ENCODE data around the gene PDE6H. TPM values are rescaled to one million over a fixed set of nuclear protein-coding genes. Genes with fewer than 3 reads are reported as not detected.

Gene PDE6H
- total and polyA plus RNA-seq, 2 of the 8 experiments (the other 6 are each of a cell fraction or from before 2014, with no cell fraction given): not detected

- H3K9me3 ChIP-seq (ENCODE audit: insufficient read depth in 2 of 2, low read depth in 1 of 2, low read length in 1 of 2): no peaks in the 10 kb centered on the region
- no peaks in the 10 kb centered on the region for H3K79me2 ChIP-seq (ENCODE audit: control insufficient read depth in 1 of 2, insufficient read depth in 2 of 2, low read length in 2 of 2)
- no peak overlapping the region for H2AFZ ChIP-seq (ENCODE audit: low read length)
- H3K27me3 ChIP-seq (replicated peaks in 1 of 4; ENCODE audit: control insufficient read depth in 3 of 4, extremely low read depth in 1 of 4, insufficient read depth in 3 of 4, low read length in 3 of 4): no peaks in the 10 kb centered on the region
- H3K4me2 ChIP-seq (ENCODE audit: insufficient read depth in 1 of 2, low read depth in 2 of 2, low read length in 2 of 2): no peak overlapping the region
- no peak overlapping the region for H3K4me3 ChIP-seq (ENCODE audit: extremely low read depth in 1 of 4, insufficient read depth in 2 of 4, low read depth in 3 of 4, low read length in 4 of 4)
- H3K9ac ChIP-seq (replicated peaks in 1 of 4; ENCODE audit: extremely low read depth in 1 of 4, low read depth in 3 of 4, low read length in 3 of 4): no peak overlapping the region
- no peak overlapping the region for H3K56ac ChIP-seq (replicated peaks; ENCODE audit: insufficient read length, low read depth, low read length)
- POLR2A ChIA-PET (ENCODE audit: partially characterized antibody): no interaction called here
- H3K4me1 ChIP-seq (replicated peaks in 1 of 4; ENCODE audit: control insufficient read depth in 3 of 4, insufficient read depth in 4 of 4, low read length in 3 of 4): no peaks in the 10 kb centered on the region
- no peak overlapping the region for H2BK20ac ChIP-seq (ENCODE audit: low read length)
- no peak overlapping the region for H2BK15ac ChIP-seq (ENCODE audit: low read length)
- no peaks in the 10 kb centered on the region for H4K20me1 ChIP-seq (replicated peaks in 1 of 2; ENCODE audit: control insufficient read depth in 1 of 2, insufficient read depth in 2 of 2, low read length in 2 of 2)
- no peak overlapping the region for H4K91ac ChIP-seq (replicated peaks; ENCODE audit: insufficient read length, low read length)
- no peak overlapping the region for H3K4ac ChIP-seq (replicated peaks; ENCODE audit: insufficient read length, low read depth, low read length)
- no peak overlapping the region for H2BK5ac ChIP-seq (ENCODE audit: low read depth, low read length)
- no peak overlapping the region for H3K14ac ChIP-seq (ENCODE audit: insufficient read length)
- DNase-seq (ENCODE audit: low read depth in 1 of 2, low spot score in 2 of 2) (no peak), FAIRE-seq (no peak)
- no peak overlapping the region for H3K27ac ChIP-seq (ENCODE audit: low read depth, low read length)
- H3K18ac ChIP-seq (ENCODE audit: extremely low read depth, low read length): no peak overlapping the region
- no peak overlapping the region for H2AK5ac ChIP-seq (ENCODE audit: low read depth, low read length)
- no peaks in the 10 kb centered on the region for H3K79me1 ChIP-seq (ENCODE audit: low read depth, low read length)
- H4K5ac ChIP-seq (ENCODE audit: insufficient read length, low read depth, low read length): no peak overlapping the region
- no peak overlapping the region for H2BK12ac ChIP-seq (ENCODE audit: low read depth, low read length)
- no peak overlapping the region for H2BK120ac ChIP-seq (replicated peaks; ENCODE audit: low read depth, low read length)
- no peak overlapping the region for H4K8ac ChIP-seq (ENCODE audit: extremely low read depth, insufficient read depth, low read length)
- CTCF ChIA-PET (ENCODE audit: partially characterized antibody): no interaction called here
- peaks cover 2% of the 10 kb centered on the region; the same call in 1 of the 2 replicates for H3K23me2 ChIP-seq (ENCODE audit: low read depth, low read length)
- H3K36me3 ChIP-seq (ENCODE audit: control insufficient read depth in 2 of 4, insufficient read depth in 4 of 4, low read length in 3 of 4): no peaks in the 10 kb centered on the region
- WGBS, 2 experiments (ENCODE audit: extremely low coverage in 1 of 2, insufficient coverage in 1 of 2, insufficient read length in 1 of 2, insufficient replicate concordance in 2 of 2, low coverage in 1 of 2, low lambda C conversion rate in 2 of 2, missing lambda C conversion rate in 1 of 2): 96% methylated on average over 3 of the region's 3 CpGs; no CpG with 5 or more reads in 1 of the 2 experiments
- no peak overlapping the region for H3K23ac ChIP-seq (ENCODE audit: insufficient read length)
- TF ChIP-seq BCL11A (IDR thresholded peaks at IDR 0.05; ENCODE audit: low read depth in 2 of 2, low read length in 2 of 2) (no peak), SP1 (IDR thresholded peaks at IDR 0.05; ENCODE audit: low read depth, low read length) (no peak), NRF1 (IDR thresholded peaks at IDR 0.05; ENCODE audit: low read depth, low read length) (no peak), JUN (IDR thresholded peaks at IDR 0.05; ENCODE audit: low read depth, low read length) (no peak), CHD1 (IDR thresholded peaks at IDR 0.05; ENCODE audit: low read depth, low read length) (no peak), SP2 (IDR thresholded peaks at IDR 0.05; ENCODE audit: low read length) (no peak), RAD21 (IDR thresholded peaks at IDR 0.05 in 1 of 2, conservative IDR thresholded peaks at IDR 0.05 in 1 of 2; ENCODE audit: low read depth in 2 of 2, low read length in 2 of 2) (no peak), CHD2 (IDR thresholded peaks at IDR 0.05; ENCODE audit: low read length) (no peak), MAFK (IDR thresholded peaks at IDR 0.05; ENCODE audit: low read depth, low read length) (no peak), SRF (IDR thresholded peaks at IDR 0.05; ENCODE audit: low read depth, low read length) (no peak), ATF2 (IDR thresholded peaks at IDR 0.05; ENCODE audit: low read length) (no peak), KDM4A (IDR thresholded peaks at IDR 0.05; ENCODE audit: low read depth, low read length, severe bottlenecking) (no peak), RBBP5 (IDR thresholded peaks at IDR 0.05; ENCODE audit: borderline replicate concordance, low read depth, low read length) (no peak), TEAD4 (IDR thresholded peaks at IDR 0.05; ENCODE audit: low read depth, low read length) (no peak)
Measured at GRCh38 chr12:14924541-14924940, 48.3 kb upstream of the PDE6H start.

Measured in H1 (cell line).